Left ventricle myocardium inferior (tissue), 1 donor: ENCODE measurements around the gene CCL4. TPM values are rescaled to one million over a fixed set of nuclear protein-coding genes. Genes with fewer than 3 reads are reported as not detected.

Experiments
- DNase-seq: peaks from one replicate; pipeline ENCODE4 v3.0.0-alpha.2; 2020
- H3K27ac ChIP-seq: fragments of 200-600 bp; replicated peaks from 2 replicates; pipeline ENCODE4 v1.8.0; 2021
- H3K27me3 ChIP-seq: fragments of 200-600 bp; 2 replicates; pipeline ENCODE4 v1.8.0; 2021; ENCODE audit warnings: low read depth
- H3K36me3 ChIP-seq: fragments of 200-600 bp; 2 replicates; pipeline ENCODE4 v1.8.0; 2021
- H3K4me1 ChIP-seq: fragments of 200-600 bp; 2 replicates; pipeline ENCODE4 v1.8.0; 2021
- H3K4me3 ChIP-seq: fragments of 200-600 bp; 2 replicates; pipeline ENCODE4 v1.8.0; 2021; ENCODE audit warnings: mild to moderate bottlenecking, moderate library complexity
- H3K9me3 ChIP-seq: fragments of 200-600 bp; replicated peaks from 2 replicates; pipeline ENCODE4 v1.8.0; 2021
- CTCF ChIP-seq: fragments of 200-600 bp; IDR thresholded peaks from 2 replicates; pipeline ENCODE4 v1.8.0; 2021; ENCODE audit warnings: antibody characterized with exemption, mild to moderate bottlenecking, borderline replicate concordance
- intact Hi-C: fragments of 100-400 bp; cut with micrococcal nuclease; formaldehyde crosslinking; loops from one replicate; pipeline ENCODE4 v1.11.0; 2022
- total RNA-seq: library from RNA; stranded (reverse); fragmentation: NEBNext Ultra II Directional; extraction: Animal tissue kit (Norgen Biotek cat#: 25700); gene quantifications from one replicate; pipeline ENCODE4 v1.2.1, GENCODE V29; 2021
- donor health status: DM: no; HTN: yes; CAD: no; lungs with severe emphysema.

The CCL4 gene
- total RNA-seq, 1 donor from 2014 or later, result 0.91 TPM

GRCh38 chr17:36142235-36142634, 38.6 kb downstream of the CCL4 start:
- no peaks in the 10 kb centered on the region for H3K4me1 ChIP-seq
- H3K27me3 ChIP-seq, result peaks cover 16% of the 10 kb centered on the region
- no peak for TF ChIP-seq CTCF
- DNase-seq, result no peak
- H3K9me3 ChIP-seq, result no peaks in the 10 kb centered on the region
- H3K27ac ChIP-seq, result no peak overlapping the region
- H3K36me3 ChIP-seq, result no peaks in the 10 kb centered on the region
- intact Hi-C loops, result loop anchor here (5.0 kb wide), 1 partner anchor 175 kb away; no protein-coding TSS in a partner anchor
- H3K4me3 ChIP-seq, result no peak overlapping the region

GRCh38 chr17:36142806-36143205, 39.2 kb downstream of the CCL4 start:
- TF ChIP-seq CTCF, result no peak
- Histone ChIP-seq H3K9me3 (no peaks in the 10 kb centered on the region), H3K4me1 (no peaks in the 10 kb centered on the region), H3K27me3 (peaks cover 16% of the 10 kb centered on the region), H3K27ac (no peak overlapping the region), H3K4me3 (no peak overlapping the region), H3K36me3 (no peaks in the 10 kb centered on the region)
- DNase-seq, result no peak
- intact Hi-C loops, result loop anchor here (5.0 kb wide), 1 partner anchor 176 kb away; no protein-coding TSS in a partner anchor

- no peak for DNase-seq
- Histone ChIP-seq H3K4me3 (no peak overlapping the region), H3K27me3 (peaks cover 11% of the 10 kb centered on the region), H3K4me1 (no peaks in the 10 kb centered on the region), H3K9me3 (no peaks in the 10 kb centered on the region), H3K36me3 (no peaks in the 10 kb centered on the region), H3K27ac (no peak overlapping the region)
- TF ChIP-seq CTCF, result no peak
- intact Hi-C loops, result loop anchor here (5.0 kb wide), 1 partner anchor 177 kb away; no protein-coding TSS in a partner anchor
These were observed 40.4 kb downstream of the CCL4 start for GRCh38 chr17:36144014-36144413.

GRCh38 chr17:36144981-36145729, 41.5 kb downstream of the CCL4 start:
- Histone ChIP-seq H3K4me1 (no peaks in the 10 kb centered on the region), H3K36me3 (no peaks in the 10 kb centered on the region), H3K27me3 (peaks cover 15% of the 10 kb centered on the region), H3K4me3 (no peak overlapping the region), H3K27ac (no peak overlapping the region), H3K9me3 (no peaks in the 10 kb centered on the region)
- DNase-seq, result no peak
- no peak for TF ChIP-seq CTCF
- intact Hi-C loops, result loop anchor here (5.0 kb wide), 1 partner anchor 178 kb away; no protein-coding TSS in a partner anchor

GRCh38 chr17:36147601-36148000, 44.0 kb downstream of the CCL4 start:
- no peak overlapping the region for H3K27ac ChIP-seq
- H3K9me3 ChIP-seq, result no peaks in the 10 kb centered on the region
- intact Hi-C loops, result no loop called here
- no peaks in the 10 kb centered on the region for H3K36me3 ChIP-seq
- TF ChIP-seq CTCF, result no peak
- H3K4me3 ChIP-seq, result no peak overlapping the region
- H3K27me3 ChIP-seq, result peaks cover 28% of the 10 kb centered on the region
- no peaks in the 10 kb centered on the region for H3K4me1 ChIP-seq
- DNase-seq, result no peak
